Liver (tissue), 9 donors: Measurements from ENCODE around the gene COPB2. TPM values are rescaled to one million over a fixed set of nuclear protein-coding genes. Genes with fewer than 3 reads are reported as not detected.

Source experiments
- DNase-seq: peaks from one replicate; pipeline ENCODE4 v3.0.0-alpha.2; 2017; ENCODE audit warnings: low spot score
- H3K27ac ChIP-seq, 2 donors: one replicate each; pipeline ENCODE4 v1.7.0; 2013; ENCODE audit warnings: inconsistent platforms in 2 of 2, low read length in 2 of 2, control low read depth in 1 of 2, low read depth in 1 of 2, mild to moderate bottlenecking in 1 of 2
- H3K27me3 ChIP-seq, 4 donors: one replicate each; pipeline versions ENCODE4 v1.6.1 to v1.7.0; 2013; ENCODE audit warnings: low read length in 3 of 4, inconsistent platforms in 1 of 4, mild to moderate bottlenecking in 1 of 4, moderate library complexity in 1 of 4; ENCODE audit not compliant: control insufficient read depth in 4 of 4, insufficient read depth in 4 of 4
- H3K36me3 ChIP-seq, 4 donors: one replicate each; pipeline versions ENCODE4 v1.6.1 to v1.7.0; 2013; ENCODE audit warnings: low read length in 3 of 4, mild to moderate bottlenecking in 3 of 4, low read depth in 1 of 4, moderate library complexity in 1 of 4; ENCODE audit not compliant: control insufficient read depth in 4 of 4, insufficient read depth in 3 of 4
- H3K4me1 ChIP-seq, 4 donors: one replicate each; pipeline versions ENCODE4 v1.6.1 to v1.7.0; 2013; ENCODE audit warnings: low read length in 3 of 4, mild to moderate bottlenecking in 3 of 4, moderate library complexity in 1 of 4; ENCODE audit not compliant: control insufficient read depth in 4 of 4, insufficient read depth in 4 of 4
- H3K4me3 ChIP-seq, 3 donors: one replicate each; pipeline versions ENCODE4 v1.6.1 to v1.7.0; 2013; ENCODE audit warnings: low read length in 3 of 3, control low read depth in 1 of 3, low read depth in 1 of 3, mild to moderate bottlenecking in 1 of 3
- H3K9ac ChIP-seq, 2 donors: one replicate each; pipeline ENCODE4 v1.7.0; 2013; ENCODE audit warnings: low read length in 2 of 2, mild to moderate bottlenecking in 2 of 2, moderate library complexity in 2 of 2, control low read depth in 1 of 2, low read depth in 1 of 2
- H3K9me3 ChIP-seq, 4 donors: one replicate each; pipeline versions ENCODE4 v1.6.1 to v1.7.0; 2013; ENCODE audit warnings: low read length in 3 of 4; ENCODE audit not compliant: control insufficient read depth in 4 of 4
- EGR1 ChIP-seq, 2 donors: IDR thresholded peaks; 2 replicates each; pipeline ENCODE4 v1.6.1; 2016 to 2018; ENCODE audit warnings: antibody characterized with exemption in 2 of 2, low read depth in 2 of 2
- FOXA1 ChIP-seq: IDR thresholded peaks from 2 replicates; pipeline ENCODE4 v1.6.1; 2016; ENCODE audit warnings: antibody characterized with exemption
- FOXA2 ChIP-seq: IDR thresholded peaks from 2 replicates; pipeline ENCODE4 v1.6.1; 2016; ENCODE audit warnings: antibody characterized with exemption
- GABPA ChIP-seq, 2 donors: IDR thresholded peaks in 1 of 2; conservative IDR thresholded peaks in 1 of 2; 2 replicates each; pipeline ENCODE4 v1.6.1; 2016; ENCODE audit warnings: antibody characterized with exemption in 2 of 2, mild to moderate bottlenecking in 1 of 2, moderate library complexity in 1 of 2
- HNF4A ChIP-seq, 2 donors: conservative IDR thresholded peaks; 2 replicates each; pipeline ENCODE4 v1.6.1; 2016; ENCODE audit warnings: antibody characterized with exemption in 2 of 2, mild to moderate bottlenecking in 2 of 2
- HNF4G ChIP-seq: IDR thresholded peaks from 2 replicates; pipeline ENCODE4 v1.6.1; 2016; ENCODE audit warnings: antibody characterized with exemption
- JUND ChIP-seq, 2 donors: IDR thresholded peaks; 2 replicates each; pipeline ENCODE4 v1.6.1; 2016; ENCODE audit warnings: antibody characterized with exemption in 2 of 2
- NR2F2 ChIP-seq: IDR thresholded peaks from 2 replicates; pipeline ENCODE4 v1.6.1; 2016; ENCODE audit warnings: antibody characterized with exemption
- RAD21 ChIP-seq, 2 donors: IDR thresholded peaks; 2 replicates each; pipeline ENCODE4 v1.6.1; 2016; ENCODE audit warnings: antibody characterized with exemption in 2 of 2, mild to moderate bottlenecking in 2 of 2
- RXRA ChIP-seq, 2 donors: IDR thresholded peaks; 2 replicates each; pipeline ENCODE4 v1.6.1; 2017 to 2018; ENCODE audit warnings: antibody characterized with exemption in 2 of 2, mild to moderate bottlenecking in 1 of 2
- SP1 ChIP-seq: IDR thresholded peaks from 2 replicates; pipeline ENCODE4 v1.6.1; 2018; ENCODE audit warnings: antibody characterized with exemption, mild to moderate bottlenecking
- TAF1 ChIP-seq: conservative IDR thresholded peaks from 2 replicates; pipeline ENCODE4 v1.6.1; 2016; ENCODE audit warnings: antibody characterized with exemption, mild to moderate bottlenecking
- YY1 ChIP-seq: IDR thresholded peaks from 2 replicates; pipeline ENCODE4 v1.6.1; 2016; ENCODE audit warnings: antibody characterized with exemption, mild to moderate bottlenecking
- WGBS: extraction: QIAGEN DNeasy Blood & Tissue Kit; methylation state at CpG from one replicate; pipeline ENCODE4 v1.1.7; 2013; 5-methylcytosine and 5-hydroxymethylcytosine counted together
- polyA plus RNA-seq, 2 donors: library from polyadenylated mRNA; stranded (reverse) in 1 of 2; unstranded in 1 of 2; fragments of 200-250 nt in 1 of 2; fragments of >200 nt in 1 of 2; fragmentation: Nextera tagmentation in 1 of 2; extraction: Ambion mirVana in 1 of 2; gene quantifications; one replicate each; pipeline versions ENCODE4 v1.2.1 to v1.2.3, GENCODE V29; 2013 to 2015
- total RNA-seq, 2 donors: library from RNA; depleted of rRNA; stranded (reverse); fragments of >200 nt; gene quantifications; one replicate each; pipeline ENCODE4 v1.2.3, GENCODE V29; 2014
- TF ChIP-seq, protein P1 (sequence below): fragments of 150-350 bp; IDR thresholded peaks from 2 replicates; pipeline ENCODE4 v1.5.1; 2017; ENCODE audit warnings: improper control_type of control experiment, low read depth, low read length; ENCODE audit not compliant: missing input control
- TF ChIP-seq, protein P2 (sequence below): IDR thresholded peaks from 2 replicates; pipeline ENCODE4 v1.6.1; 2016; ENCODE audit warnings: antibody characterized with exemption
- TF ChIP-seq, protein P3 (sequence below): IDR thresholded peaks from 2 replicates; pipeline ENCODE4 v1.6.1; 2016; ENCODE audit warnings: antibody characterized with exemption
- TF ChIP-seq, protein P4 (sequence below): IDR thresholded peaks from 2 replicates; pipeline ENCODE4 v1.6.1; 2016; ENCODE audit warnings: antibody characterized with exemption
- TF ChIP-seq, protein P5 (sequence below): IDR thresholded peaks from 2 replicates; pipeline ENCODE4 v1.6.1; 2016; ENCODE audit warnings: antibody characterized with exemption, mild to moderate bottlenecking
- donor health status: healthy.
- donor health status: healthy.
- donor health status: healthy.
- donor health status: healthy.
- donor health status: healthy.

COPB2 gene
- total and polyA plus RNA-seq, 4 donors: 45.4 to 145 (median 72.0) TPM

DNA sequence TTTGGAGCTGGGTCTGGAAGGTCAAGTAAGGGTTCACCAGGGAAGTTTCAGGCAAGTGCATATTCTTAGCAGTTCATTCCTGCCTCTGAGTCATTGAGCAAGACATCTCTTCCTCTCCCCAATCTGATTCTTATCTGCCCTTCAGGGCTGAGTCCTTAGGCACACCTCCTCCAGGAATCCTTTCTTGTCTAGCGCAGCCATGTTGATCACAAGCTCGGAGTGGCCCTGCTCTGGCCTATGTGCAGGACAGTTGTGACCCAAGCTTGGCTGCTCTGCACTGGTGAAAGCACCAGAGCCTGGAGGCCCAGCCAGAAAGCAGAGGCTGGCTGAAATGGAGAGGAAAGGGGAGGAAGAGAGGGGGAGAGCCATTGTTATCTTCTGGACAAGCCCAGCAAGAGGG lies 76.5 kb downstream of the COPB2 start:
- WGBS: 90% methylated on average over 2 of the region's 2 CpGs
- Histone ChIP-seq H3K9ac (no peak overlapping the region), H3K27ac (no peak overlapping the region), H3K4me1 (no peaks in the 10 kb centered on the region), H3K36me3 (no peaks in the 10 kb centered on the region), H3K4me3 (no peak overlapping the region), H3K27me3 (no peaks in the 10 kb centered on the region), H3K9me3 (no peaks in the 10 kb centered on the region)
- TF ChIP-seq NR2F2 (no peak), RAD21 (IDR thresholded peaks at IDR 0.05) (no peak), FOXA2 (no peak), RXRA (IDR thresholded peaks at IDR 0.05) (no peak), HNF4A (conservative IDR thresholded peaks at IDR 0.05) (no peak), GABPA (IDR thresholded peaks at IDR 0.05 in 1 of 2, conservative IDR thresholded peaks at IDR 0.05 in 1 of 2) (no peak), YY1 (no peak), HNF4G (no peak), SP1 (no peak), FOXA1 (no peak), TAF1 (no peak)
- TF ChIP-seq, protein P1, sequence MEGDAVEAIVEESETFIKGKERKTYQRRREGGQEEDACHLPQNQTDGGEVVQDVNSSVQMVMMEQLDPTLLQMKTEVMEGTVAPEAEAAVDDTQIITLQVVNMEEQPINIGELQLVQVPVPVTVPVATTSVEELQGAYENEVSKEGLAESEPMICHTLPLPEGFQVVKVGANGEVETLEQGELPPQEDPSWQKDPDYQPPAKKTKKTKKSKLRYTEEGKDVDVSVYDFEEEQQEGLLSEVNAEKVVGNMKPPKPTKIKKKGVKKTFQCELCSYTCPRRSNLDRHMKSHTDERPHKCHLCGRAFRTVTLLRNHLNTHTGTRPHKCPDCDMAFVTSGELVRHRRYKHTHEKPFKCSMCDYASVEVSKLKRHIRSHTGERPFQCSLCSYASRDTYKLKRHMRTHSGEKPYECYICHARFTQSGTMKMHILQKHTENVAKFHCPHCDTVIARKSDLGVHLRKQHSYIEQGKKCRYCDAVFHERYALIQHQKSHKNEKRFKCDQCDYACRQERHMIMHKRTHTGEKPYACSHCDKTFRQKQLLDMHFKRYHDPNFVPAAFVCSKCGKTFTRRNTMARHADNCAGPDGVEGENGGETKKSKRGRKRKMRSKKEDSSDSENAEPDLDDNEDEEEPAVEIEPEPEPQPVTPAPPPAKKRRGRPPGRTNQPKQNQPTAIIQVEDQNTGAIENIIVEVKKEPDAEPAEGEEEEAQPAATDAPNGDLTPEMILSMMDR: no peak
- TF ChIP-seq, protein P2, sequence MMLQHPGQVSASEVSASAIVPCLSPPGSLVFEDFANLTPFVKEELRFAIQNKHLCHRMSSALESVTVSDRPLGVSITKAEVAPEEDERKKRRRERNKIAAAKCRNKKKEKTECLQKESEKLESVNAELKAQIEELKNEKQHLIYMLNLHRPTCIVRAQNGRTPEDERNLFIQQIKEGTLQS: no peak
- TF ChIP-seq, protein P3, sequence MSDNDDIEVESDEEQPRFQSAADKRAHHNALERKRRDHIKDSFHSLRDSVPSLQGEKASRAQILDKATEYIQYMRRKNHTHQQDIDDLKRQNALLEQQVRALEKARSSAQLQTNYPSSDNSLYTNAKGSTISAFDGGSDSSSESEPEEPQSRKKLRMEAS: no peak
- TF ChIP-seq, protein P4, sequence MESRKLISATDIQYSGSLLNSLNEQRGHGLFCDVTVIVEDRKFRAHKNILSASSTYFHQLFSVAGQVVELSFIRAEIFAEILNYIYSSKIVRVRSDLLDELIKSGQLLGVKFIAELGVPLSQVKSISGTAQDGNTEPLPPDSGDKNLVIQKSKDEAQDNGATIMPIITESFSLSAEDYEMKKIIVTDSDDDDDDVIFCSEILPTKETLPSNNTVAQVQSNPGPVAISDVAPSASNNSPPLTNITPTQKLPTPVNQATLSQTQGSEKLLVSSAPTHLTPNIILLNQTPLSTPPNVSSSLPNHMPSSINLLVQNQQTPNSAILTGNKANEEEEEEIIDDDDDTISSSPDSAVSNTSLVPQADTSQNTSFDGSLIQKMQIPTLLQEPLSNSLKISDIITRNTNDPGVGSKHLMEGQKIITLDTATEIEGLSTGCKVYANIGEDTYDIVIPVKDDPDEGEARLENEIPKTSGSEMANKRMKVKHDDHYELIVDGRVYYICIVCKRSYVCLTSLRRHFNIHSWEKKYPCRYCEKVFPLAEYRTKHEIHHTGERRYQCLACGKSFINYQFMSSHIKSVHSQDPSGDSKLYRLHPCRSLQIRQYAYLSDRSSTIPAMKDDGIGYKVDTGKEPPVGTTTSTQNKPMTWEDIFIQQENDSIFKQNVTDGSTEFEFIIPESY: no peak
- DNase-seq: no peak

DNA sequence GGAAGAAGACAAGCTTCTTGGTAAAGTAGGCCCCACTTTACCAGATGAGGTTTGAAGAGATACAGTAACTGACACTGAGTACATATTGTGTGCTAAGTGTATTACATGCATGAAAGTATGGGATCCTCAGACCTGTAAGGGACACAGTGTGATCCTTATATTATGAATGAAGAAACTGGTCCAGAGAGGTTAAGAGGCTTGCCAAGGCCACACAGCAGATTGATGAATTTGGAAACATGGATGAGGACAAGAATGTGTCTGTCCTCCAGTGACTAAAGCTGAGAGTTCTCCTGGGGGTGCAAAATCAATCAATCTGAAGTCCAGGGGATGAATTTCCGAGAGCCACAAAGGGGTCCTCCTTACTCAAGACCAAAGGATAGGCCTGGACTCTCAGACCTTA lies 77.0 kb downstream of the COPB2 start:
- no peak overlapping the region for H3K27ac ChIP-seq
- WGBS: 90% methylated on average over 1 of the region's 1 CpG
- no peak overlapping the region for H3K9ac ChIP-seq
- no peak for DNase-seq
- no peak overlapping the region for H3K4me3 ChIP-seq
- no peaks in the 10 kb centered on the region for H3K4me1 ChIP-seq
- H3K36me3 ChIP-seq: no peaks in the 10 kb centered on the region
- H3K9me3 ChIP-seq: no peaks in the 10 kb centered on the region
- H3K27me3 ChIP-seq: no peaks in the 10 kb centered on the region
- TF ChIP-seq NR2F2 (no peak), JUND (IDR thresholded peaks at IDR 0.05) (no peak), GABPA (IDR thresholded peaks at IDR 0.05 in 1 of 2, conservative IDR thresholded peaks at IDR 0.05 in 1 of 2) (no peak), YY1 (no peak), EGR1 (IDR thresholded peaks at IDR 0.05; ENCODE audit: low read depth in 2 of 2) (no peak), SP1 (no peak), RAD21 (IDR thresholded peaks at IDR 0.05) (no peak), FOXA1 (no peak), RXRA (IDR thresholded peaks at IDR 0.05) (no peak), FOXA2 (no peak)
- TF ChIP-seq, protein P5, sequence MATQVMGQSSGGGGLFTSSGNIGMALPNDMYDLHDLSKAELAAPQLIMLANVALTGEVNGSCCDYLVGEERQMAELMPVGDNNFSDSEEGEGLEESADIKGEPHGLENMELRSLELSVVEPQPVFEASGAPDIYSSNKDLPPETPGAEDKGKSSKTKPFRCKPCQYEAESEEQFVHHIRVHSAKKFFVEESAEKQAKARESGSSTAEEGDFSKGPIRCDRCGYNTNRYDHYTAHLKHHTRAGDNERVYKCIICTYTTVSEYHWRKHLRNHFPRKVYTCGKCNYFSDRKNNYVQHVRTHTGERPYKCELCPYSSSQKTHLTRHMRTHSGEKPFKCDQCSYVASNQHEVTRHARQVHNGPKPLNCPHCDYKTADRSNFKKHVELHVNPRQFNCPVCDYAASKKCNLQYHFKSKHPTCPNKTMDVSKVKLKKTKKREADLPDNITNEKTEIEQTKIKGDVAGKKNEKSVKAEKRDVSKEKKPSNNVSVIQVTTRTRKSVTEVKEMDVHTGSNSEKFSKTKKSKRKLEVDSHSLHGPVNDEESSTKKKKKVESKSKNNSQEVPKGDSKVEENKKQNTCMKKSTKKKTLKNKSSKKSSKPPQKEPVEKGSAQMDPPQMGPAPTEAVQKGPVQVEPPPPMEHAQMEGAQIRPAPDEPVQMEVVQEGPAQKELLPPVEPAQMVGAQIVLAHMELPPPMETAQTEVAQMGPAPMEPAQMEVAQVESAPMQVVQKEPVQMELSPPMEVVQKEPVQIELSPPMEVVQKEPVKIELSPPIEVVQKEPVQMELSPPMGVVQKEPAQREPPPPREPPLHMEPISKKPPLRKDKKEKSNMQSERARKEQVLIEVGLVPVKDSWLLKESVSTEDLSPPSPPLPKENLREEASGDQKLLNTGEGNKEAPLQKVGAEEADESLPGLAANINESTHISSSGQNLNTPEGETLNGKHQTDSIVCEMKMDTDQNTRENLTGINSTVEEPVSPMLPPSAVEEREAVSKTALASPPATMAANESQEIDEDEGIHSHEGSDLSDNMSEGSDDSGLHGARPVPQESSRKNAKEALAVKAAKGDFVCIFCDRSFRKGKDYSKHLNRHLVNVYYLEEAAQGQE: no peak
- TF ChIP-seq, protein P4: no peak
- TF ChIP-seq, protein P1: no peak
- TF ChIP-seq, protein P3: no peak
- TF ChIP-seq, protein P2: no peak
